Stimulated activated naive CD8-positive, alpha-beta T cell treated with anti-CD3 and anti-CD28 coated beads, Interleukin-15, amount 100 ng/mL, for 72 hours (primary cell): ENCODE measurements around the gene INPPL1.
"Not testable (repeated sequence)": the region's sequence is repeated elsewhere in the genome, so short reads cannot be mapped to it uniquely, and the experiment has no call there.

Source experiments
- ATAC-seq: fragments of 150-1000 bp; cut with Tn5 transposase; 2 replicates; pipeline ENCODE4 v1.10.0; 2021; ENCODE audit warnings: mild to moderate bottlenecking, moderate library complexity
- DNase-seq, 2 donors: peaks; one replicate each; pipeline ENCODE4 v3.0.0; 2021 to 2022
- H3K27ac Mint-ChIP-seq, 2 donors: one replicate each; pipeline ENCODE4 v1.8.0; 2022; ENCODE audit warnings: mild to moderate bottlenecking in 2 of 2, mixed read lengths in 2 of 2, moderate library complexity in 2 of 2
- H3K27me3 Mint-ChIP-seq: one replicate; pipeline ENCODE4 v1.8.0; 2022; ENCODE audit warnings: mixed read lengths
- H3K4me1 Mint-ChIP-seq: one replicate; pipeline ENCODE4 v1.8.0; 2022; ENCODE audit warnings: mild to moderate bottlenecking, mixed read lengths
- H3K4me3 Mint-ChIP-seq, 2 donors: one replicate each; pipeline ENCODE4 v1.8.0; 2022; ENCODE audit warnings: mild to moderate bottlenecking in 2 of 2, mixed read lengths in 2 of 2, moderate library complexity in 1 of 2
- H3K9me3 Mint-ChIP-seq, 2 donors: one replicate each; pipeline ENCODE4 v1.8.0; 2022; ENCODE audit warnings: mixed read lengths in 2 of 2

Gene INPPL1

GRCh38 chr11:72202571-72202970 lies 22.0 kb upstream of the INPPL1 start:
- ATAC-seq: no peak
- Mint-ChIP-seq H3K4me3 (no peak overlapping the region), H3K9me3 (no peaks in the 10 kb centered on the region), H3K27me3 (no peaks in the 10 kb centered on the region), H3K27ac (no peak overlapping the region), H3K4me1 (no peaks in the 10 kb centered on the region)
- DNase-seq: no peak

- Mint-ChIP-seq H3K9me3 (no peaks in the 10 kb centered on the region), H3K27me3 (no peaks in the 10 kb centered on the region), H3K4me1 (no peaks in the 10 kb centered on the region), H3K4me3 (no peak overlapping the region), H3K27ac (no peak overlapping the region)
- ATAC-seq (no peak), DNase-seq (no peak)
Measured at GRCh38 chr11:72203163-72203562, 21.4 kb upstream of the INPPL1 start.

- no peak overlapping the region for H3K27ac Mint-ChIP-seq
- no peak for ATAC-seq
- H3K4me3 Mint-ChIP-seq: no peak overlapping the region
- peaks cover 14 to 15% of the 10 kb centered on the region in 2 donors for H3K9me3 Mint-ChIP-seq
- no peak for DNase-seq
- peaks cover 15% of the 10 kb centered on the region for H3K27me3 Mint-ChIP-seq
- no peaks in the 10 kb centered on the region for H3K4me1 Mint-ChIP-seq
Measured at GRCh38 chr11:72204886-72205285, 19.7 kb upstream of the INPPL1 start.

GRCh38 chr11:72206794-72207193 lies 17.8 kb upstream of the INPPL1 start:
- H3K9me3 Mint-ChIP-seq: peaks cover 16 to 19% of the 10 kb centered on the region in 2 donors
- not testable (repeated sequence) for H3K4me3 Mint-ChIP-seq, DNase-seq, ATAC-seq, H3K27ac Mint-ChIP-seq, H3K4me1 Mint-ChIP-seq
- H3K27me3 Mint-ChIP-seq: peaks cover 18% of the 10 kb centered on the region

GRCh38 chr11:72208281-72208680 lies 16.3 kb upstream of the INPPL1 start:
- Mint-ChIP-seq H3K4me3 (no peak overlapping the region), H3K27ac (no peak overlapping the region), H3K27me3 (peaks cover 18% of the 10 kb centered on the region), H3K4me1 (no peaks in the 10 kb centered on the region), H3K9me3 (peaks cover 16 to 19% of the 10 kb centered on the region in 2 donors)
- DNase-seq (no peak), ATAC-seq (no peak)

- Mint-ChIP-seq H3K27me3 (peaks cover 18% of the 10 kb centered on the region), H3K27ac (no peak overlapping the region), H3K9me3 (peaks cover 16 to 19% of the 10 kb centered on the region in 2 donors), H3K4me1 (no peaks in the 10 kb centered on the region), H3K4me3 (no peak overlapping the region)
- ATAC-seq (no peak), DNase-seq (no peak)
Measured at GRCh38 chr11:72209101-72209500, 15.5 kb upstream of the INPPL1 start.

DNA sequence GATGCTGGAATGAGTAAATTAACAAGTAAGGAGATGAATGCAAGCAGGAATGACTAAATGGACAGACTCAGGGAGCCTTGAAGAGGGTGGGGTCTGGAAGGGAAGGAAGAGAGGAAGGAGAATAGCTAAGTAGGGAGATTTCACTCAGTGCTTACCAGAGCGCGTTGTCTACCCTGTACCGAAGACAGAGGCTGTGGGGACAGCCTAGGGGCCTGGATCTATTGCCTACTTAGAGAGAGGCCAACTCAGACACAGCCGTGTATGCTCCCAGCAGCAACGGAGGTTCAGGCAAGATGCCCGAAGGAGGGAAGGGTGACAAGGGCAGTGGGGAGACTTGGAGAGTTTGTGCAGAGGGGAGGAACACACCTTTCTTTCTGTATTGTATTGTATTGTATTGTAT lies 7.9 kb upstream of the INPPL1 start, which contains the start of gene FOLR2:
TSS of gene FOLR2 (plus strand) at position 157 of the 400 bp plus-strand sequence. CDS start 1,791 bp downstream, outside the sequence.
- Mint-ChIP-seq H3K27ac (peak within 1 kb of the TSS in 1 of 2 donors; percentile 30), H3K9me3 (no peaks in the 10 kb centered on the region), H3K4me3 (no peak within 1 kb of the TSS), H3K27me3 (peaks cover 30% of the 10 kb centered on the region), H3K4me1 (peaks cover 13% of the 10 kb centered on the region)
- DNase-seq (no peak), ATAC-seq (no peak)

- peaks cover 23% of the 10 kb centered on the region for H3K4me1 Mint-ChIP-seq
- H3K4me3 Mint-ChIP-seq: no peak overlapping the region
- ATAC-seq (no peak), DNase-seq (no peak)
- no peaks in the 10 kb centered on the region for H3K9me3 Mint-ChIP-seq
- peaks cover 30% of the 10 kb centered on the region for H3K27me3 Mint-ChIP-seq
- no peak overlapping the region for H3K27ac Mint-ChIP-seq
Measured at GRCh38 chr11:72217841-72218240, 6.7 kb upstream of the INPPL1 start.

DNA sequence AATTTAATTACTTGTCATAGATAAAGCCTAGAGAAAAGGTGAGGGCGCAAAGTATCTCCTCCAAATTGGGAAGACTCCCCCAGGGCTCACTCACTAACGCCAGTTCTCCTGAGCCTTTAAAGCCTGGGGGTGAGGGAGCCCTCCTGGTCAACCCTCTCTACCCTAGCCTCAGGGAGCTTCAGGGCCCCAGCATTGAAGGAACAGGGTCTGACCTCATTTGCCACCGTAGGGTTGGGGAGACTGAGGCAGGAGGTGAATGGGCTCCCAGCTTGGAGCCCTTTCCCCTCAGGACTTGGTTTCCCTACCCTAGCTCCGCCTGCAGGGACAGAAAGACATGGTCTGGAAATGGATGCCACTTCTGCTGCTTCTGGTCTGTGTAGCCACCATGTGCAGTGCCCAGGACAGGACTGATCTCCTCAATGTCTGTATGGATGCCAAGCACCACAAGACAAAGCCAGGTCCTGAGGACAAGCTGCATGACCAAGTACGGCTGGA lies 6.3 kb upstream of the INPPL1 start:
- Mint-ChIP-seq H3K27me3 (peaks cover 30% of the 10 kb centered on the region), H3K4me3 (no peak overlapping the region), H3K4me1 (peaks cover 25% of the 10 kb centered on the region), H3K9me3 (no peaks in the 10 kb centered on the region), H3K27ac (no peak overlapping the region)
- no peak for DNase-seq
- ATAC-seq: no peak

- H3K27ac Mint-ChIP-seq: peak overlapping the region in 1 of 2 donors; percentile 72
- H3K9me3 Mint-ChIP-seq: no peaks in the 10 kb centered on the region
- ATAC-seq (no peak), DNase-seq (no peak)
- no peak overlapping the region for H3K4me3 Mint-ChIP-seq
- peaks cover 33% of the 10 kb centered on the region for H3K4me1 Mint-ChIP-seq
- peaks cover 30% of the 10 kb centered on the region for H3K27me3 Mint-ChIP-seq
Measured at GRCh38 chr11:72220696-72221363, 3.7 kb upstream of the INPPL1 start.

GRCh38 chr11:72221386-72222075 lies 3.0 kb upstream of the INPPL1 start:
- no peak overlapping the region for H3K27ac Mint-ChIP-seq
- DNase-seq (no peak), ATAC-seq (no peak)
- H3K9me3 Mint-ChIP-seq: no peaks in the 10 kb centered on the region
- no peak overlapping the region for H3K4me3 Mint-ChIP-seq
- peaks cover 40% of the 10 kb centered on the region for H3K4me1 Mint-ChIP-seq
- peaks cover 25% of the 10 kb centered on the region for H3K27me3 Mint-ChIP-seq

DNA sequence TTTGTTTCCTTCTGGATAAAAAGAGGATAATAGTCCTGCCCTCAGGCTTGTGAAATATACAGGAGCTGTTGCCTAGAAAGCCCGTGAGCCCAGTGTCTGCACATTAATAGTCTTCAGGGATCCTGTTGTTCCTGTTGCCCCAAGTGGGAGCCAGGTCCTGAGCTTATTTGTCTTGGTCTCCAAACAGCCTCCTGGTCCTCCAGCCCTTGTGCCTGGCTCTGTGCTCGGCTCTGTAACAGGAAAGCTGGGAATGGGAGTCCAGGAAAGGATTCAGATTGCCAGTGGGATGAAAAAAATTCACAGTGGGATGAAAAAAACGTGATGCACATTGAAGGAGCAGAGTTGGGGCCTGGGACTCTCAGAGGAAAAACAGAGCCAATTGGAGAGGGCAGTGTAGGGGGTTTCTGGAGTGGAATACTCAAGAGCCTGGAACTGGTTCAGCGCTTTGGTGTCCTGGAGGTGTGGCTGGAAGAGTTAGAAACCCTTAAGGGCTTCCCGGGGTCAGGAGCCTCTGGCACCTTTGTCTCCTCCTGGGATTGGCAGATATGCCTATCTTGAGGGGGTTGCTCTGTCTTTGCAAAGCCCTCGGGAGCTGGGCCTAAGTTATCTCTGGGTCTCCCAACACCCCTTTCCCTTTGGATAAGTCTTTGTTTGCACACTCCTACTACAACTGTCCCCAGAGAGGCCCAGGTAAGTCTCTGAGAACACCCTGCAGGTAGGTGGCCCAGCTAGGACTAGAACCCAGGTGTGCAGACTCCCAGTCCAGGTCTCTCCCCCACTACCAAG lies 2.3 kb upstream of the INPPL1 start:
- peaks cover 45% of the 10 kb centered on the region for H3K4me1 Mint-ChIP-seq
- H3K27me3 Mint-ChIP-seq: peaks cover 17% of the 10 kb centered on the region
- H3K9me3 Mint-ChIP-seq: no peaks in the 10 kb centered on the region
- DNase-seq (no peak), ATAC-seq (no peak)
- peak overlapping the region; percentile 95 to 97 for H3K4me3 Mint-ChIP-seq
- no peak overlapping the region for H3K27ac Mint-ChIP-seq

DNA sequence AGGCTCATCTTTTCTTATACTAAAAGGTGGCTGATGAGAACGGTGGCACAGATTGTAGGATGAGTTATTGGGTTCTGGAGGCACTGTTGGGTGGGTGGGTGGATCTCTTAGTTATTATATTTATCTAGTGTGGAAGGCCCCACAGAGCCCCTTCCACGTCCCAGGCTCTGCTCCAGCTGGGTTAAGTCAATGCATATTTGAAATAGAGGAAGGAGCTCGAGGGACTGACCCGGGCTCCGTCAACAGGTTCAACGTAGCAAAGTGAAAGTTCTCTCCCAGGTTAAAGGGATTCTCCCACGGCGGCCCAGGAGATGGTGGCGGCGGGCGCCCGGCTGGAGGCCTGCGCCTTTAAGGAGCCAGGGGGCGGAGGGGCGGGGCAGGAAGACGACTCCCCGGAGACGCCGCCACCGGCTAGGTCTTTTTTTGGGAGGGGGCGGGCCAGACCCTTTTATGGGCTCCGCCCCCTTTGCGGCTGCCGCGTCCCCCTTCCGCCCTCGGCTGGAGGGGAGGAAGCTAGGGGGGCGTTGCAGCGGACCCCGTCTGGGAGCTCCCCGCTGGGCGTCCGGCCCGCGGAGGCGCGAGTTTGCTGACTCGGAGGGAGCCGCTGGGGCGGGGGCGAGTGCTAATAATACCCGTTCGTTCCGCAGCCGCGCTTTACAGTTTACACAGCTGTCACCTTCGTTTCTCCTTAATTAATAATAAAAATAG lies 1.5 kb upstream of the INPPL1 start:
- Mint-ChIP-seq H3K27ac (peak overlapping the region; percentile 89 to 95), H3K9me3 (no peaks in the 10 kb centered on the region), H3K27me3 (peaks cover 10% of the 10 kb centered on the region), H3K4me3 (peak overlapping the region; percentile 95 to 97), H3K4me1 (peaks cover 39% of the 10 kb centered on the region)
- ATAC-seq (peak; percentile 83), DNase-seq (peak; percentile 95 to 96)

GRCh38 chr11:72223615-72224563 lies 678 bp upstream of the INPPL1 start:
- Mint-ChIP-seq H3K27ac (peak overlapping the region; percentile 97), H3K27me3 (peaks cover 2% of the 10 kb centered on the region), H3K4me1 (peaks cover 42% of the 10 kb centered on the region), H3K9me3 (no peaks in the 10 kb centered on the region), H3K4me3 (peak overlapping the region; percentile 95 to 97)
- ATAC-seq: peak; percentile 71
- peak; percentile 72 to 78 for DNase-seq
